Activated naive CD8-positive, alpha-beta T cell treated with anti-CD3 and anti-CD28 coated beads, Interleukin-2, amount 10 ng/mL, durations not matched to agents 7 days and 5 days (primary cell): ENCODE measurements around the gene TEX38. TPM values are rescaled to one million over a fixed set of nuclear protein-coding genes. Genes with fewer than 3 reads are reported as not detected.
"Not testable (repeated sequence)": the region's sequence is repeated elsewhere in the genome, so short reads cannot be mapped to it uniquely, and the experiment has no call there.

Experiments
- ATAC-seq: fragments of 150-1000 bp; cut with Tn5 transposase; one replicate; pipeline ENCODE4 v1.10.0; 2021; ENCODE audit warnings: low read depth, moderate library complexity
- POLR2A ChIA-PET: fragments of 350-600 bp; sonication (Branson Sonifier 250); formaldehyde crosslinking; loops from one replicate; lab custom pipeline; 2021; ENCODE audit warnings: antibody characterized with exemption; lab: Charles Lee
- DNase-seq: peaks from one replicate; pipeline ENCODE4 v3.0.0; 2021
- H3K27ac Mint-ChIP-seq: one replicate; pipeline ENCODE4 v1.8.0; 2022; ENCODE audit warnings: mild to moderate bottlenecking, mixed read lengths
- H3K27me3 Mint-ChIP-seq: one replicate; pipeline ENCODE4 v1.8.0; 2022; ENCODE audit warnings: mild to moderate bottlenecking, moderate library complexity, mixed read lengths
- H3K36me3 Mint-ChIP-seq: one replicate; pipeline ENCODE4 v1.8.0; 2021; ENCODE audit warnings: mild to moderate bottlenecking, mixed read lengths
- H3K4me1 Mint-ChIP-seq: one replicate; pipeline ENCODE4 v1.8.0; 2021; ENCODE audit warnings: mixed read lengths
- H3K4me3 Mint-ChIP-seq: one replicate; pipeline ENCODE4 v1.8.0; 2022; ENCODE audit warnings: mild to moderate bottlenecking, moderate library complexity, mixed read lengths
- H3K9me3 Mint-ChIP-seq: one replicate; pipeline ENCODE4 v1.8.0; 2021; ENCODE audit warnings: mixed read lengths
- total RNA-seq, 2 experiments: library from RNA; stranded (reverse); gene quantifications; one replicate each; pipeline ENCODE4 v1.2.3, GENCODE V29; 2021

TEX38 gene
- total RNA-seq, 2 experiments from 2014 or later = not detected

GRCh38 chr1:46646844-46647243, 24.8 kb upstream of the TEX38 start:
- POLR2A ChIA-PET = no interaction called here
- no peak for ATAC-seq

DNA sequence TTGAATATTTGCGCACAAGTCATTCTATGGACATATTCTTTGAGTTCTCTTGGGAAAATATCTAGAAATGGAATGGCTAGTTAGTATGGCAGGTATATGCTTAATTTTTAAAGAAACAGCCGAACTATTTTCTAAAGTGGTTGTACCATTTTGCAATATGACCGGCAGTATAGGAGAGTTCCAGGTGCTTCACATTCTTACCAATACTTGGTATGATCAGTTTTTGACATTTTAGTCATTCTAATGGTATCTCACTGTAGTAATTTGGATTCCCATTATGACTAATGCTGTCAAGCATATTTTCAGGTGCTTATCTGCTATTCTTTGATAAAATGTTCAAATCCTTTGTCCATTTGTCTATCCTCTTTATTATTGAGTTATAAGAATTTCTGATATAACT, 24.0 kb upstream of the TEX38 start:
- ATAC-seq (no peak), DNase-seq (no peak)
- no peaks in the 10 kb centered on the region for H3K27me3 Mint-ChIP-seq
- H3K27ac Mint-ChIP-seq = no peak overlapping the region
- peaks cover 9% of the 10 kb centered on the region for H3K9me3 Mint-ChIP-seq
- no peak overlapping the region for H3K4me3 Mint-ChIP-seq
- peaks cover 45% of the 10 kb centered on the region for H3K36me3 Mint-ChIP-seq
- POLR2A ChIA-PET = no interaction called here
- H3K4me1 Mint-ChIP-seq = no peaks in the 10 kb centered on the region

More at GRCh38 chr1:46646844-46647243, 24.8 kb upstream of the TEX38 start:
- peaks cover 9% of the 10 kb centered on the region for H3K9me3 Mint-ChIP-seq
- no peak for DNase-seq
- peaks cover 45% of the 10 kb centered on the region for H3K36me3 Mint-ChIP-seq
- H3K27me3 Mint-ChIP-seq = no peaks in the 10 kb centered on the region
- no peak overlapping the region for H3K4me3 Mint-ChIP-seq
- H3K27ac Mint-ChIP-seq = no peak overlapping the region
- no peaks in the 10 kb centered on the region for H3K4me1 Mint-ChIP-seq

DNA sequence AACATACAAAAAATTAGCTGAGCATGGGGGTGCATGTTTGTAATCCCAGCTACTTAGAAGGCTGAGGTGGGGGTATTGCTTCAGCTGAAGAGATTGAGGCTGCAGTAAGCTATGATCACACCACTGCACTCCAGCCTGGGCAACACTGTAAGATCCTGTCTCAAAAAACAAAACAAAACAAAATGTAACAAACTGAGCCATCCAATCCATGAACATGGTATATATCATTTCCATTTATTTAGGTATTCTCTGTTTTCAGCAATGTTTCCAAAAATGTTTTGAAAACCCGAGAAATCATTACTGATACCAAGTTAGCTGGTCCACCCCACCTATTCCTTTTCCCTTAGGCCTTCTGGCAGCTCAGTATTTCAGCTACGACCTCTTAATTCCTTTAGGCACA, 21.9 kb upstream of the TEX38 start:
- Mint-ChIP-seq H3K36me3 (peaks cover 50% of the 10 kb centered on the region), H3K27ac (no peak overlapping the region), H3K4me3 (no peak overlapping the region), H3K4me1 (no peaks in the 10 kb centered on the region), H3K27me3 (no peaks in the 10 kb centered on the region), H3K9me3 (peaks cover 11% of the 10 kb centered on the region)
- no peak for ATAC-seq
- DNase-seq = no peak
- POLR2A ChIA-PET = no interaction called here

- DNase-seq (no peak), ATAC-seq (no peak)
- H3K4me3 Mint-ChIP-seq = no peak overlapping the region
- H3K4me1 Mint-ChIP-seq = no peaks in the 10 kb centered on the region
- H3K9me3 Mint-ChIP-seq = peaks cover 14% of the 10 kb centered on the region
- no peaks in the 10 kb centered on the region for H3K27me3 Mint-ChIP-seq
- POLR2A ChIA-PET = no interaction called here
- H3K36me3 Mint-ChIP-seq = peaks cover 56% of the 10 kb centered on the region
- no peak overlapping the region for H3K27ac Mint-ChIP-seq
Observed at GRCh38 chr1:46650491-46650890, 21.2 kb upstream of the TEX38 start.

GRCh38 chr1:46651152-46651551, 20.5 kb upstream of the TEX38 start:
- H3K9me3 Mint-ChIP-seq = peaks cover 14% of the 10 kb centered on the region
- H3K4me3 Mint-ChIP-seq, H3K27ac Mint-ChIP-seq, POLR2A ChIA-PET, ATAC-seq, H3K27me3 Mint-ChIP-seq, H3K4me1 Mint-ChIP-seq, DNase-seq: not testable (repeated sequence)
- H3K36me3 Mint-ChIP-seq = peaks cover 62% of the 10 kb centered on the region

GRCh38 chr1:46652321-46653100, 19.1 kb upstream of the TEX38 start:
- H3K36me3 Mint-ChIP-seq = peaks cover 52% of the 10 kb centered on the region
- peaks cover 10% of the 10 kb centered on the region for H3K9me3 Mint-ChIP-seq
- ATAC-seq = no peak
- no peaks in the 10 kb centered on the region for H3K4me1 Mint-ChIP-seq
- DNase-seq = no peak
- POLR2A ChIA-PET = no interaction called here
- no peaks in the 10 kb centered on the region for H3K27me3 Mint-ChIP-seq
- H3K27ac Mint-ChIP-seq = no peak overlapping the region
- H3K4me3 Mint-ChIP-seq = no peak overlapping the region

GRCh38 chr1:46653405-46653958, 18.2 kb upstream of the TEX38 start:
- H3K27me3 Mint-ChIP-seq = no peaks in the 10 kb centered on the region
- DNase-seq = no peak
- H3K36me3 Mint-ChIP-seq = peaks cover 53% of the 10 kb centered on the region
- peaks cover 2% of the 10 kb centered on the region for H3K4me1 Mint-ChIP-seq
- no peak overlapping the region for H3K27ac Mint-ChIP-seq
- POLR2A ChIA-PET = no interaction called here
- no peak overlapping the region for H3K4me3 Mint-ChIP-seq
- H3K9me3 Mint-ChIP-seq = peaks cover 9% of the 10 kb centered on the region
- ATAC-seq = no peak

DNA sequence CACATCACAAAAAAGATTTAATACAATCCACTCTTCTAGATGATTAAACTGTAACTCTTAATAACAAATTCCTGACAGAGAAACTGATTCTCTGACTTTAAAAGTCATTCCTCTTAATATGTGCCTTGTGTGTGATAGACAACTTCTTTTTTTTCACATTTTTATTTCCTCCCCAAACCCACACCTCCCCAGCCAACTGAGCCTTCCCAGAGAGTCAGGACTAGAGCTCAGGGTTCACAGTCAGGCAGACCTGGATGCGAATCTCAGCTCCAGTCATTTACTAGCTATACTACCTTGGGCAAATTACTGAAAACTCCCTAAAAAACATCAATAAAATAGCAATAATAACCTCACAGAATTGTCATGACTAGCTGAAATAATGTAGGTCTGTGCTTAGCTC, 17.6 kb upstream of the TEX38 start:
- peaks cover 9% of the 10 kb centered on the region for H3K9me3 Mint-ChIP-seq

DNA sequence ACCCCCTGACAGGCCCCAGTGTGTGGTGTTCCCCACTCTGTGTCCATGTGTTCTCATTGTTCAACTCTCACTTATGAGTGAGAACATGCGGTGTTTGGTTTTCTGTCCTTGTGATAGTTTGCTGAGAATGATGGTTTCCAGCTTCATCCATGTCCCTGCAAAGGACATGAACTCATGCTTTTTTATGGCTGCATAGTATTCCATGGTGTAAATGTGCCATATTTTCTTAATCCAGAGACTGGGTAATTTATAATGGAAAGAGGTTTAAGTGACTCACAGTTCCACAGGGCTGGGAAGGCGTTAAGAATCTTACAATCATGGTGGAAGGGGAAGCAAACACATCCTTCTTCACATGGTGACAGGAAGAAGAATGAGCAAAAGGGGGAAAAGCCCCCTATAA, 17.0 kb upstream of the TEX38 start:
- H3K4me1 Mint-ChIP-seq, ATAC-seq, H3K4me3 Mint-ChIP-seq, DNase-seq, H3K27ac Mint-ChIP-seq, H3K27me3 Mint-ChIP-seq, POLR2A ChIA-PET, H3K9me3 Mint-ChIP-seq: not testable (repeated sequence)
- peaks cover 45% of the 10 kb centered on the region for H3K36me3 Mint-ChIP-seq

More for the DNA sequence above, 17.6 kb upstream of the TEX38 start:
- Mint-ChIP-seq H3K27me3 (no peaks in the 10 kb centered on the region), H3K4me3 (no peak overlapping the region), H3K36me3 (peaks cover 50% of the 10 kb centered on the region), H3K4me1 (peaks cover 2% of the 10 kb centered on the region), H3K27ac (no peak overlapping the region)
- DNase-seq = no peak
- ATAC-seq = no peak
- POLR2A ChIA-PET = no interaction called here

GRCh38 chr1:46655848-46656247, 15.8 kb upstream of the TEX38 start:
- DNase-seq (no peak), ATAC-seq (no peak)
- Mint-ChIP-seq H3K27me3 (no peaks in the 10 kb centered on the region), H3K4me3 (no peak overlapping the region), H3K4me1 (peaks cover 14% of the 10 kb centered on the region), H3K9me3 (peaks cover 5% of the 10 kb centered on the region), H3K36me3 (peaks cover 34% of the 10 kb centered on the region), H3K27ac (no peak overlapping the region)
- POLR2A ChIA-PET = no interaction called here

GRCh38 chr1:46656643-46657042, 15.0 kb upstream of the TEX38 start:
- POLR2A ChIA-PET = no interaction called here
- ATAC-seq (no peak), DNase-seq (no peak)
- Mint-ChIP-seq H3K4me3 (no peak overlapping the region), H3K27me3 (no peaks in the 10 kb centered on the region), H3K4me1 (peaks cover 14% of the 10 kb centered on the region), H3K9me3 (peaks cover 5% of the 10 kb centered on the region), H3K27ac (no peak overlapping the region), H3K36me3 (peaks cover 31% of the 10 kb centered on the region)

DNA sequence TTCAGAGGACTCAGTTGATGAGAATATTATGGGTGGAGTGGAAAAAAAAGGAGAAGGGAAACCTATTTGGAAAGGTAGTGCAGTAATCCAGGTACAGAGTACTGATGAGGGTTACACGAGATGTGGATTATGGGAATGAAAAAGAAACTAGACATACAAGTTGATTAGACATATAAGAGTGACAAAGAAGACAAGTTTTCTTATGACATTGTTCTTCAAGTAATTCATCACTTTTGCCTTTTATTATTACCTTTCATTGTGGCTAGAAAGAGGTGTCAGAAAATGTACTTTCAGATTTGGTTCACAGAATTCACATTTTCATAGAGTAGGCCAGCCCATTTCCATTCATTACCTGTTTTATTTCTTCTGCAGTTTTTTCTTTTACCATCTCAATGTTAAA, 13.9 kb upstream of the TEX38 start:
- H3K4me1 Mint-ChIP-seq = peaks cover 14% of the 10 kb centered on the region
- POLR2A ChIA-PET = no interaction called here
- H3K27ac Mint-ChIP-seq = no peak overlapping the region
- no peak overlapping the region for H3K4me3 Mint-ChIP-seq
- H3K9me3 Mint-ChIP-seq = peaks cover 5% of the 10 kb centered on the region
- H3K36me3 Mint-ChIP-seq = peaks cover 27% of the 10 kb centered on the region
- H3K27me3 Mint-ChIP-seq = no peaks in the 10 kb centered on the region
- DNase-seq (no peak), ATAC-seq (no peak)

- ATAC-seq (no peak), DNase-seq (no peak)
- peaks cover 14% of the 10 kb centered on the region for H3K4me1 Mint-ChIP-seq
- H3K27me3 Mint-ChIP-seq = no peaks in the 10 kb centered on the region
- H3K27ac Mint-ChIP-seq = no peak overlapping the region
- POLR2A ChIA-PET = no interaction called here
- peaks cover 5% of the 10 kb centered on the region for H3K9me3 Mint-ChIP-seq
- H3K4me3 Mint-ChIP-seq = no peak overlapping the region
- H3K36me3 Mint-ChIP-seq = peaks cover 29% of the 10 kb centered on the region
Observed at GRCh38 chr1:46659307-46659870, 12.3 kb upstream of the TEX38 start.

- peaks cover 27% of the 10 kb centered on the region for H3K36me3 Mint-ChIP-seq
Observed at GRCh38 chr1:46660116-46660515, 11.5 kb upstream of the TEX38 start.

More at GRCh38 chr1:46660116-46660515, 11.5 kb upstream of the TEX38 start:
- DNase-seq, H3K9me3 Mint-ChIP-seq, H3K4me3 Mint-ChIP-seq, ATAC-seq, H3K27ac Mint-ChIP-seq, H3K27me3 Mint-ChIP-seq, POLR2A ChIA-PET: not testable (repeated sequence)
- H3K4me1 Mint-ChIP-seq = peaks cover 14% of the 10 kb centered on the region
